GM18505 (cell line): Measurements from ENCODE around the gene PLSCR4.
"Not testable (repeated sequence)": the region's sequence is repeated elsewhere in the genome, so short reads cannot be mapped to it uniquely, and the experiment has no call there.

Experiments
- ATAC-seq: cut with Tn5 transposase; IDR thresholded peaks from one replicate; pipeline ENCODE4 v1.9.1; 2021; ENCODE audit not compliant: unreplicated experiment
- POLR2A ChIP-seq: IDR thresholded peaks from 4 replicates; pipeline ENCODE4 v1.6.1; 2011; ENCODE audit warnings: borderline replicate concordance; ENCODE audit not compliant: insufficient read depth, insufficient read length; ENCODE audit errors: extremely low read depth

Gene PLSCR4

GRCh38 chr3:146250449-146251382, at the start of gene PLSCR4:
TSS of gene PLSCR4 (minus strand) at chr3:146251105. CDS start at chr3:146222071, 29,034 bp downstream.
- TF ChIP-seq POLR2A, result no peak
- peak; percentile 67 for ATAC-seq

- not testable (repeated sequence) for ATAC-seq
Observed at GRCh38 chr3:146293401-146293800, 42.5 kb upstream of the PLSCR4 start.

GRCh38 chr3:146283781-146284445, 33.0 kb upstream of the PLSCR4 start:
- TF ChIP-seq POLR2A, result no peak
- no peak for ATAC-seq

GRCh38 chr3:146280864-146281263, 30.0 kb upstream of the PLSCR4 start:
- no peak for ATAC-seq
- TF ChIP-seq POLR2A, result no peak

GRCh38 chr3:146279951-146280350, 29.0 kb upstream of the PLSCR4 start:
- no peak for ATAC-seq
- TF ChIP-seq POLR2A, result no peak

GRCh38 chr3:146279013-146279412, 28.1 kb upstream of the PLSCR4 start:
- no peak for TF ChIP-seq POLR2A
- no peak for ATAC-seq

- no peak for ATAC-seq
- TF ChIP-seq POLR2A, result no peak
Observed at GRCh38 chr3:146277953-146278631, 27.2 kb upstream of the PLSCR4 start.

GRCh38 chr3:146275476-146275875, 24.6 kb upstream of the PLSCR4 start:
- ATAC-seq, result no peak
- no peak for TF ChIP-seq POLR2A

GRCh38 chr3:146274833-146275232, 23.9 kb upstream of the PLSCR4 start:
- ATAC-seq, result no peak
- no peak for TF ChIP-seq POLR2A

GRCh38 chr3:146273721-146274407, 23.0 kb upstream of the PLSCR4 start:
- no peak for TF ChIP-seq POLR2A
- no peak for ATAC-seq

GRCh38 chr3:146271180-146271579, 20.3 kb upstream of the PLSCR4 start:
- no peak for TF ChIP-seq POLR2A
- ATAC-seq, result no peak

GRCh38 chr3:146269271-146269670, 18.4 kb upstream of the PLSCR4 start:
- ATAC-seq, result no peak
- TF ChIP-seq POLR2A, result no peak
